Liver (tissue), 9 donors: ENCODE measurements around the gene RNF10. TPM values are rescaled to one million over a fixed set of nuclear protein-coding genes. Genes with fewer than 3 reads are reported as not detected.

Experiments
- DNase-seq: peaks from one replicate; pipeline ENCODE4 v3.0.0-alpha.2; 2017; ENCODE audit warnings: low spot score
- H3K27ac ChIP-seq, 2 donors: one replicate each; pipeline ENCODE4 v1.7.0; 2013; ENCODE audit warnings: inconsistent platforms in 2 of 2, low read length in 2 of 2, control low read depth in 1 of 2, low read depth in 1 of 2, mild to moderate bottlenecking in 1 of 2
- H3K27me3 ChIP-seq, 4 donors: one replicate each; pipeline versions ENCODE4 v1.6.1 to v1.7.0; 2013; ENCODE audit warnings: low read length in 3 of 4, inconsistent platforms in 1 of 4, mild to moderate bottlenecking in 1 of 4, moderate library complexity in 1 of 4; ENCODE audit not compliant: control insufficient read depth in 4 of 4, insufficient read depth in 4 of 4
- H3K36me3 ChIP-seq, 4 donors: one replicate each; pipeline versions ENCODE4 v1.6.1 to v1.7.0; 2013; ENCODE audit warnings: low read length in 3 of 4, mild to moderate bottlenecking in 3 of 4, low read depth in 1 of 4, moderate library complexity in 1 of 4; ENCODE audit not compliant: control insufficient read depth in 4 of 4, insufficient read depth in 3 of 4
- H3K4me1 ChIP-seq, 4 donors: one replicate each; pipeline versions ENCODE4 v1.6.1 to v1.7.0; 2013; ENCODE audit warnings: low read length in 3 of 4, mild to moderate bottlenecking in 3 of 4, moderate library complexity in 1 of 4; ENCODE audit not compliant: control insufficient read depth in 4 of 4, insufficient read depth in 4 of 4
- H3K4me3 ChIP-seq, 3 donors: one replicate each; pipeline versions ENCODE4 v1.6.1 to v1.7.0; 2013; ENCODE audit warnings: low read length in 3 of 3, control low read depth in 1 of 3, low read depth in 1 of 3, mild to moderate bottlenecking in 1 of 3
- H3K9ac ChIP-seq, 2 donors: one replicate each; pipeline ENCODE4 v1.7.0; 2013; ENCODE audit warnings: low read length in 2 of 2, mild to moderate bottlenecking in 2 of 2, moderate library complexity in 2 of 2, control low read depth in 1 of 2, low read depth in 1 of 2
- H3K9me3 ChIP-seq, 4 donors: one replicate each; pipeline versions ENCODE4 v1.6.1 to v1.7.0; 2013; ENCODE audit warnings: low read length in 3 of 4; ENCODE audit not compliant: control insufficient read depth in 4 of 4
- ATF3 ChIP-seq: IDR thresholded peaks from 2 replicates; pipeline ENCODE4 v1.6.1; 2016; ENCODE audit warnings: antibody characterized with exemption
- CTCF ChIP-seq: fragments of 150-350 bp; IDR thresholded peaks from 2 replicates; pipeline ENCODE4 v1.5.1; 2017; ENCODE audit warnings: improper control_type of control experiment, low read depth, low read length; ENCODE audit not compliant: missing input control
- EGR1 ChIP-seq, 2 donors: IDR thresholded peaks; 2 replicates each; pipeline ENCODE4 v1.6.1; 2016 to 2018; ENCODE audit warnings: antibody characterized with exemption in 2 of 2, low read depth in 2 of 2
- FOXA1 ChIP-seq: IDR thresholded peaks from 2 replicates; pipeline ENCODE4 v1.6.1; 2016; ENCODE audit warnings: antibody characterized with exemption
- FOXA2 ChIP-seq: IDR thresholded peaks from 2 replicates; pipeline ENCODE4 v1.6.1; 2016; ENCODE audit warnings: antibody characterized with exemption
- GABPA ChIP-seq, 2 donors: IDR thresholded peaks in 1 of 2; conservative IDR thresholded peaks in 1 of 2; 2 replicates each; pipeline ENCODE4 v1.6.1; 2016; ENCODE audit warnings: antibody characterized with exemption in 2 of 2, mild to moderate bottlenecking in 1 of 2, moderate library complexity in 1 of 2
- HNF4A ChIP-seq, 2 donors: conservative IDR thresholded peaks; 2 replicates each; pipeline ENCODE4 v1.6.1; 2016; ENCODE audit warnings: antibody characterized with exemption in 2 of 2, mild to moderate bottlenecking in 2 of 2
- HNF4G ChIP-seq: IDR thresholded peaks from 2 replicates; pipeline ENCODE4 v1.6.1; 2016; ENCODE audit warnings: antibody characterized with exemption
- JUND ChIP-seq, 2 donors: IDR thresholded peaks; 2 replicates each; pipeline ENCODE4 v1.6.1; 2016; ENCODE audit warnings: antibody characterized with exemption in 2 of 2
- MAX ChIP-seq: IDR thresholded peaks from 2 replicates; pipeline ENCODE4 v1.6.1; 2016; ENCODE audit warnings: antibody characterized with exemption
- NR2F2 ChIP-seq: IDR thresholded peaks from 2 replicates; pipeline ENCODE4 v1.6.1; 2016; ENCODE audit warnings: antibody characterized with exemption
- RAD21 ChIP-seq, 2 donors: IDR thresholded peaks; 2 replicates each; pipeline ENCODE4 v1.6.1; 2016; ENCODE audit warnings: antibody characterized with exemption in 2 of 2, mild to moderate bottlenecking in 2 of 2
- REST ChIP-seq: IDR thresholded peaks from 2 replicates; pipeline ENCODE4 v1.6.1; 2016; ENCODE audit warnings: antibody characterized with exemption, mild to moderate bottlenecking
- RXRA ChIP-seq, 2 donors: IDR thresholded peaks; 2 replicates each; pipeline ENCODE4 v1.6.1; 2017 to 2018; ENCODE audit warnings: antibody characterized with exemption in 2 of 2, mild to moderate bottlenecking in 1 of 2
- SP1 ChIP-seq: IDR thresholded peaks from 2 replicates; pipeline ENCODE4 v1.6.1; 2018; ENCODE audit warnings: antibody characterized with exemption, mild to moderate bottlenecking
- TAF1 ChIP-seq: conservative IDR thresholded peaks from 2 replicates; pipeline ENCODE4 v1.6.1; 2016; ENCODE audit warnings: antibody characterized with exemption, mild to moderate bottlenecking
- YY1 ChIP-seq: IDR thresholded peaks from 2 replicates; pipeline ENCODE4 v1.6.1; 2016; ENCODE audit warnings: antibody characterized with exemption, mild to moderate bottlenecking
- ZBTB33 ChIP-seq: IDR thresholded peaks from 2 replicates; pipeline ENCODE4 v1.6.1; 2016; ENCODE audit warnings: antibody characterized with exemption
- WGBS: extraction: QIAGEN DNeasy Blood & Tissue Kit; methylation state at CpG from one replicate; pipeline ENCODE4 v1.1.7; 2013; 5-methylcytosine and 5-hydroxymethylcytosine counted together
- polyA plus RNA-seq, 2 donors: library from polyadenylated mRNA; stranded (reverse) in 1 of 2; unstranded in 1 of 2; fragments of 200-250 nt in 1 of 2; fragments of >200 nt in 1 of 2; fragmentation: Nextera tagmentation in 1 of 2; extraction: Ambion mirVana in 1 of 2; gene quantifications; one replicate each; pipeline versions ENCODE4 v1.2.1 to v1.2.3, GENCODE V29; 2013 to 2015
- total RNA-seq, 2 donors: library from RNA; depleted of rRNA; stranded (reverse); fragments of >200 nt; gene quantifications; one replicate each; pipeline ENCODE4 v1.2.3, GENCODE V29; 2014
- donor health status: healthy.
- donor health status: healthy.
- donor health status: healthy.
- donor health status: healthy.
- donor health status: healthy.

RNF10 gene
- total and polyA plus RNA-seq, 4 donors = 48.0 to 157 (median 75.6) TPM

- Histone ChIP-seq H3K27me3 (no peaks in the 10 kb centered on the region), H3K4me3 (peak within 1 kb of the TSS; percentile 81 to 99 (median 95)), H3K36me3 (peaks cover 0 to 36% (median 31%) of the 10 kb centered on the region in 4 donors), H3K9ac (peak within 1 kb of the TSS; percentile 69 to 88), H3K4me1 (peaks cover 0 to 32% (median 24%) of the 10 kb centered on the region in 4 donors), H3K9me3 (no peaks in the 10 kb centered on the region), H3K27ac (peak within 1 kb of the TSS; percentile 41 to 46)
- WGBS = under 1% methylated on average over 56 of the region's 56 CpGs
- DNase-seq = peak; percentile 95
- TF ChIP-seq JUND (IDR thresholded peaks at IDR 0.05) (no peak), HNF4A (conservative IDR thresholded peaks at IDR 0.05) (peak; percentile 65 to 67), FOXA1 (no peak), CTCF (no peak), ATF3 (no peak), HNF4G (peak; percentile 30), YY1 (peak; percentile 96), RAD21 (IDR thresholded peaks at IDR 0.05) (peak; percentile 48 to 59), NR2F2 (peak; percentile 28), MAX (peak; percentile 51), FOXA2 (peak; percentile 4), ZBTB33 (no peak), REST (peak; percentile 81), GABPA (IDR thresholded peaks at IDR 0.05 in 1 of 2, conservative IDR thresholded peaks at IDR 0.05 in 1 of 2) (peak; percentile 80 to 92), SP1 (peak; percentile 76), TAF1 (peak; percentile 77), EGR1 (IDR thresholded peaks at IDR 0.05; ENCODE audit: low read depth in 2 of 2) (no peak), RXRA (IDR thresholded peaks at IDR 0.05) (peak in 1 of 2 donors; percentile 57)
These were observed 46.9 kb downstream of the RNF10 start, which contains the start of gene POP5 for GRCh38 chr12:120580787-120581723. POP5 (minus strand) TSS chr12:120581402; CDS start chr12:120581362, 40 bp downstream.
